GM12872 (cell line): ENCODE data around the gene HNRNPA1.

Experiments used
- CTCF ChIP-seq: IDR thresholded peaks from 3 replicates; pipeline ENCODE4 v1.5.1; 2011; ENCODE audit warnings: low read depth, mild to moderate bottlenecking, low read length, moderate library complexity; ENCODE audit not compliant: insufficient read depth

The HNRNPA1 gene

GRCh38 chr12:54280468-54281260 is at the start of gene HNRNPA1:
Gene HNRNPA1, plus strand, starts transcription at chr12:54280726. Its CDS starts 82 bp downstream, at chr12:54280808.
- no peak for TF ChIP-seq CTCF

- no peak; the same call in 2 of the 3 replicates for TF ChIP-seq CTCF
Observed at GRCh38 chr12:54232790-54233189, 47.7 kb upstream of the HNRNPA1 start.

GRCh38 chr12:54238531-54238930 is 42.0 kb upstream of the HNRNPA1 start:
- no peak for TF ChIP-seq CTCF

DNA sequence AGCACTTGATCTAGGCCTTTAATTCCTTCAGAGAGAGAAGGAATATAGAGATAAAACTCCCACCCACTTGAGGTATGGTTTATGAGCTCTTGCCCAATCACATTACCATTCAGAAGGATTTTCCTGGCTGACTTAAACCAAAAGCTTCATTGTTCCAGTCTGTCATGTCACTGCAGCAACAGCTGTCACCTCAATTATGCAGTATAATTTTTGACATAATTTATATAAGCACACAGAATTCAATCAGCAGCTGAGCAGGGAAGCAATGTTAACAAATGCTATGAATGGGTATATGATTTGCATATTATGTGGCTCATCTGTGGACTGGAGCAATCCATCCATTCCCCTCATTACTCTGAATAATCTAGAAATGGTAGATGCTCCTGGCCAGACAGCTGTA is 40.9 kb upstream of the HNRNPA1 start:
- no peak for TF ChIP-seq CTCF

GRCh38 chr12:54240129-54240528 is 40.4 kb upstream of the HNRNPA1 start:
- no peak for TF ChIP-seq CTCF

GRCh38 chr12:54240971-54241588 is 39.4 kb upstream of the HNRNPA1 start:
- TF ChIP-seq CTCF = no peak

- TF ChIP-seq CTCF = no peak
Observed at GRCh38 chr12:54246011-54246641, 34.4 kb upstream of the HNRNPA1 start.
